ENCODE measurements around the gene ROBO2.

GRCh38 chr3:77323626-77324025 lies 283.7 kb downstream of the ROBO2 start:
- TF ChIP-seq, protein P1, sequence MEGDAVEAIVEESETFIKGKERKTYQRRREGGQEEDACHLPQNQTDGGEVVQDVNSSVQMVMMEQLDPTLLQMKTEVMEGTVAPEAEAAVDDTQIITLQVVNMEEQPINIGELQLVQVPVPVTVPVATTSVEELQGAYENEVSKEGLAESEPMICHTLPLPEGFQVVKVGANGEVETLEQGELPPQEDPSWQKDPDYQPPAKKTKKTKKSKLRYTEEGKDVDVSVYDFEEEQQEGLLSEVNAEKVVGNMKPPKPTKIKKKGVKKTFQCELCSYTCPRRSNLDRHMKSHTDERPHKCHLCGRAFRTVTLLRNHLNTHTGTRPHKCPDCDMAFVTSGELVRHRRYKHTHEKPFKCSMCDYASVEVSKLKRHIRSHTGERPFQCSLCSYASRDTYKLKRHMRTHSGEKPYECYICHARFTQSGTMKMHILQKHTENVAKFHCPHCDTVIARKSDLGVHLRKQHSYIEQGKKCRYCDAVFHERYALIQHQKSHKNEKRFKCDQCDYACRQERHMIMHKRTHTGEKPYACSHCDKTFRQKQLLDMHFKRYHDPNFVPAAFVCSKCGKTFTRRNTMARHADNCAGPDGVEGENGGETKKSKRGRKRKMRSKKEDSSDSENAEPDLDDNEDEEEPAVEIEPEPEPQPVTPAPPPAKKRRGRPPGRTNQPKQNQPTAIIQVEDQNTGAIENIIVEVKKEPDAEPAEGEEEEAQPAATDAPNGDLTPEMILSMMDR (IDR thresholded peaks at IDR 0.05), result no peak
- no peak for TF ChIP-seq POLR2A (IDR thresholded peaks at IDR 0.05)
- no peak for TF ChIP-seq POLR2AphosphoS5 (IDR thresholded peaks at IDR 0.05)
- TF ChIP-seq EP300 (IDR thresholded peaks at IDR 0.05), result no peak
